HG02938 (cell line): ENCODE results near the gene BEGAIN.

Experiments
- ATAC-seq: cut with Tn5 transposase; IDR thresholded peaks from one replicate; pipeline ENCODE4 v1.9.1; 2021; ENCODE audit warnings: mild to moderate bottlenecking, moderate library complexity; ENCODE audit not compliant: unreplicated experiment

BEGAIN gene

GRCh38 chr14:100568998-100569733 lies 18.1 kb downstream of the BEGAIN start:
- ATAC-seq = no peak

GRCh38 chr14:100568164-100568997 lies 18.8 kb downstream of the BEGAIN start:
- no peak for ATAC-seq

GRCh38 chr14:100567877-100568163 lies 19.4 kb downstream of the BEGAIN start:
- ATAC-seq = no peak

- no peak for ATAC-seq
Measured at GRCh38 chr14:100567009-100567876, 20.0 kb downstream of the BEGAIN start.

- no peak for ATAC-seq
Measured at GRCh38 chr14:100566586-100566985, 20.6 kb downstream of the BEGAIN start.

GRCh38 chr14:100566119-100566518 lies 21.1 kb downstream of the BEGAIN start:
- no peak for ATAC-seq

GRCh38 chr14:100565650-100566049 lies 21.6 kb downstream of the BEGAIN start:
- no peak for ATAC-seq

- no peak for ATAC-seq
Measured at GRCh38 chr14:100564512-100564911, 22.7 kb downstream of the BEGAIN start.

GRCh38 chr14:100562751-100563150 lies 24.5 kb downstream of the BEGAIN start:
- ATAC-seq = no peak

GRCh38 chr14:100561005-100561404 lies 26.2 kb downstream of the BEGAIN start:
- ATAC-seq = no peak

GRCh38 chr14:100560471-100560870 lies 26.7 kb downstream of the BEGAIN start:
- no peak for ATAC-seq

GRCh38 chr14:100559455-100559854 lies 27.8 kb downstream of the BEGAIN start:
- ATAC-seq = no peak

- ATAC-seq = no peak
Measured at GRCh38 chr14:100558966-100559365, 28.3 kb downstream of the BEGAIN start.

GRCh38 chr14:100558226-100558625 lies 29.0 kb downstream of the BEGAIN start:
- no peak for ATAC-seq

- ATAC-seq = no peak
Measured at GRCh38 chr14:100557658-100558057, 29.6 kb downstream of the BEGAIN start.

- ATAC-seq = no peak
Measured at GRCh38 chr14:100556936-100557505, 30.2 kb downstream of the BEGAIN start.

GRCh38 chr14:100556140-100556475 lies 31.1 kb downstream of the BEGAIN start:
- ATAC-seq = no peak

- no peak for ATAC-seq
Measured at GRCh38 chr14:100555436-100556139, 31.6 kb downstream of the BEGAIN start.

- no peak for ATAC-seq
Measured at GRCh38 chr14:100554696-100555320, 32.4 kb downstream of the BEGAIN start.

GRCh38 chr14:100554082-100554677 lies 33.0 kb downstream of the BEGAIN start:
- no peak for ATAC-seq
